Neuron (in vitro differentiated cells): ENCODE measurements around the gene PHGDH.
"Not testable (repeated sequence)": the region's sequence is repeated elsewhere in the genome, so short reads cannot be mapped to it uniquely, and the experiment has no call there.

Source experiments
- H2AFZ ChIP-seq: one replicate; pipeline ENCODE4 v1.6.1; 2013; ENCODE audit warnings: low read depth, mild to moderate bottlenecking, inconsistent platforms, low read length, moderate library complexity
- H3K27me3 ChIP-seq: one replicate; pipeline ENCODE4 v1.6.1; 2013; ENCODE audit warnings: low read length; ENCODE audit not compliant: insufficient read depth
- H3K36me3 ChIP-seq: one replicate; pipeline ENCODE4 v1.6.1; 2013; ENCODE audit warnings: low read length; ENCODE audit not compliant: insufficient read depth
- H3K4me1 ChIP-seq: one replicate; pipeline ENCODE4 v1.6.1; 2013; ENCODE audit warnings: low read length; ENCODE audit not compliant: insufficient read depth
- H3K4me3 ChIP-seq: 2 replicates; pipeline ENCODE4 v1.5.1; 2013; ENCODE audit warnings: mild to moderate bottlenecking, low read length, moderate library complexity
- H3K9me3 ChIP-seq: one replicate; pipeline ENCODE4 v1.6.1; 2013; ENCODE audit warnings: low read length

Gene PHGDH

GRCh38 chr1:119781434-119782210 is 69.9 kb downstream of the PHGDH start:
- Histone ChIP-seq H3K27me3 (peaks cover 2% of the 10 kb centered on the region), H3K9me3 (no peaks in the 10 kb centered on the region), H3K4me1 (peaks cover 4% of the 10 kb centered on the region), H2AFZ (no peak overlapping the region), H3K4me3 (no peak overlapping the region), H3K36me3 (no peaks in the 10 kb centered on the region)

DNA sequence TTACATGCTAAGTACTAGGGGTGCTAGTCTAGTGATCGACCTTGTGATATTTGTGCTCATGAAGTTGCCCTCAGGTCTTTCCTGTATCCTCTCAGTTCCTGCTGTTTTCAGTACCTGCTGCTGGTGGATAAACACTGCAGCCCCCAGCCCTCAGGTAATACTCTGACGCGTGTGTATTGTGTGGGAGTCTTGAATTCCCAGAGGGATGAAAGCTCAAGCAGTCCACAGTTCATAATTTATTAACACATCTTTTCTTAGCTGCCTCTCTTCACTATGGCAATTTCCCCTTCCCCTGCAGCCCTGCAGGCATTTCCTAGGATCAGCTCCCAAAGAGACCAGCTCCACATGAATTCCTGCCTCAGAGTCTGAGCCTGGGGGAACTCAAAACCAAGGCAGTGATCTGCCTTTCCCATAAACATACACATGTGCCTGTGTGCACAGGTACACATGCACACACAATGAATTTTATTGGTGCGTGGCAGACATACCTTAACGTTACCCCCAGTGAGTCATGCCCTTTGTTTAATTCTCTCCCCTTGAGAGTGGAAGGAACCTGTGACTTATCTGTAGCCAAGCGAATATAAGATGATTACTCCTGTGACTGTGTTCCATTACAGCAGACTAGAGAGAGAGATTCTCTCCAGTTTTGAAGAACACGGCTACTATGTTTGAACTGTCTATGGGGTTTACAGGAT is 71.0 kb downstream of the PHGDH start:
- H3K36me3 ChIP-seq, result no peaks in the 10 kb centered on the region
- H2AFZ ChIP-seq, result no peak overlapping the region
- H3K4me1 ChIP-seq, result peaks cover 4% of the 10 kb centered on the region
- no peak overlapping the region for H3K4me3 ChIP-seq
- no peaks in the 10 kb centered on the region for H3K9me3 ChIP-seq
- H3K27me3 ChIP-seq, result peaks cover 2% of the 10 kb centered on the region

- Histone ChIP-seq H3K4me3 (no peak overlapping the region), H3K9me3 (no peaks in the 10 kb centered on the region), H3K4me1 (peaks cover 4% of the 10 kb centered on the region), H3K36me3 (no peaks in the 10 kb centered on the region), H3K27me3 (peaks cover 2% of the 10 kb centered on the region), H2AFZ (no peak overlapping the region)
Measured at GRCh38 chr1:119783354-119784185, 71.8 kb downstream of the PHGDH start.

GRCh38 chr1:119784191-119784781 is 72.6 kb downstream of the PHGDH start:
- no peak overlapping the region for H2AFZ ChIP-seq
- H3K4me3 ChIP-seq, result no peak overlapping the region
- no peaks in the 10 kb centered on the region for H3K9me3 ChIP-seq
- H3K4me1 ChIP-seq, result peaks cover 4% of the 10 kb centered on the region
- no peaks in the 10 kb centered on the region for H3K36me3 ChIP-seq
- peaks cover 2% of the 10 kb centered on the region for H3K27me3 ChIP-seq

GRCh38 chr1:119786046-119786445 is 74.3 kb downstream of the PHGDH start:
- H2AFZ ChIP-seq, H3K4me3 ChIP-seq, H3K36me3 ChIP-seq, H3K4me1 ChIP-seq, H3K27me3 ChIP-seq, H3K9me3 ChIP-seq: not testable (repeated sequence)

DNA sequence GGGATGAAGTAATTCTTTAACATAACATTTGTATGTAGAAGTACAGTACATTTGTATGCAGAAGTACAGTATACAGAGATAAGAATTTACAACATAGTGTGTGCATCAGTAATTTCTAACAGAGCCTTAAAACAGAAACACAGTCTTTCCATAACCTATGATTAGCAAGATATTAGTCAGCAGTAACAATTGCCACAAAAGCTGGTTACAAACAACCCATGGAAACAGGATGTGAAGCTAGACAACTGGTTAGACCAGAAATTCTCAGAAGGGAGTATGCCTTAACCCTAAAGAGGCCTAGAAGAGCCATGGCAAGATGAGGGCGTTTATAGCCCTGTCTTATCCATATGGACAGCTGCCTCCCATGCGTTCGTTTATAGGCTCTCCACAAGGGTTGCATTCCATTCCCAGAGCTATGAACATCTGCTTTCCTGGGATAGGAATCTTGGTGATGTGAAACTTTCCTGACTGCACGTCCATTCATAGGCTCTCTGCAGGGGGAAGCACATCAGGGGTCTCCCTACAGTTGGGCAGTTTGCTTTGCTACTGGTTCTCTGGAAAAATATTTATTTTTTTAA is 74.8 kb downstream of the PHGDH start:
- H3K27me3 ChIP-seq, H3K4me1 ChIP-seq, H3K4me3 ChIP-seq, H2AFZ ChIP-seq, H3K36me3 ChIP-seq, H3K9me3 ChIP-seq: not testable (repeated sequence)

DNA sequence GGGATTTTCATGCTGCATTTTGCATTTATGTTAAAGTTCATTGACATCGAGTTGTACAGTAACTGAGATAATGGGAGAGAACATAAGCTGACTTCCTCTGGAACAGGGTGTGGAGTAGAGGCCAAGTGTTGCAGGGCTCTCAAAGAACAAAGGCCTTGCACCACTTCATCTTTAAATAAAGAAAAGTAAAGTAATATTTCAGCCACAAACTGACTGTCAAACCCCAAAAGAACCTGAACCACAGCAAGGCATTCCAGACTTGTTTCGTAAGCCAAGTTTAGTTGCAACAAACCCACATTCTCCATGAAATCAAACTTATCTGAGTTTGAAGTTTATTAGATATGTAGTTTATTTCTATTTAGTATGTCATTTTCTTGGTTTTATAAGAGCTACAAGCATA is 76.0 kb downstream of the PHGDH start:
- no peak overlapping the region for H2AFZ ChIP-seq
- H3K4me1 ChIP-seq, result peaks cover 6% of the 10 kb centered on the region
- H3K4me3 ChIP-seq, result no peak overlapping the region
- H3K9me3 ChIP-seq, result no peaks in the 10 kb centered on the region
- H3K27me3 ChIP-seq, result peaks cover 2% of the 10 kb centered on the region
- no peaks in the 10 kb centered on the region for H3K36me3 ChIP-seq

DNA sequence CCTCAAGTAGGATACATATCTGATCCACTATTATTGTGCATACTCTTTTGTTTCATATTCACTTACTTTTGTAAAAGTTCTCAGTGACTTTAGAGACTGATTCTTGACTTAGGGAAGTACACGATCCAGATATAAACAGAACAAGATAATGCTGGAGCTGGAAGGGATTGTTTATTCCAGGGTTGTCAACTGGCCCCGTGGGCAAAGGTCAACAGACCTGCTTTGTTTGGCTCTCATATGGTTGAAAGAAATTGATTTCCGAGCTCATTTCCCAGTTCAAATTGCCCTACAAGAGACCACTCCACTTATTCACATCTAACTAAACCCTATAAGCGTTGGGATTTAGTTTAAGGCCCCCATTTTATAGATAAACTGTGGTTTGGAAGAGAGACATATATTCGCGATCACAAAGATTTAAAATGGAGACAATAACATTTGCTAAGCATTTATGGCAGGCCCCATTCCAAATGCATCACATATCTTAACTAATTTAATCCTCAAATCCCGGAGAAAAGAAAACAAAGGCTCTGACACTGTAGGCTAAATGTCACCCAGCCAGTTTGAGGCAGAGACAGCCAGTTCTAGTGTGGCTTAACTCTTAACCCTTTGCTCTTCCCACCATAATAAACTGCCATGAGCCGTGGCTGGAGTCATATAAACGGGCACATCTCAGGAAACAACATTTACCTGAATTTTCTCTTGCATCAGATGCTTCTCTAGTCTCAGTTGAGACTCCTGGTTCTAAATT is 78.9 kb downstream of the PHGDH start:
- Histone ChIP-seq H3K4me1 (peaks cover 6% of the 10 kb centered on the region), H3K36me3 (no peaks in the 10 kb centered on the region), H3K4me3 (no peak overlapping the region), H3K27me3 (peaks cover 3% of the 10 kb centered on the region), H3K9me3 (no peaks in the 10 kb centered on the region), H2AFZ (peak overlapping the region; percentile 45)

GRCh38 chr1:119791377-119791776 is 79.6 kb downstream of the PHGDH start:
- peaks cover 3% of the 10 kb centered on the region for H3K27me3 ChIP-seq
- H3K4me1 ChIP-seq, result peaks cover 3% of the 10 kb centered on the region
- no peak overlapping the region for H3K4me3 ChIP-seq
- no peaks in the 10 kb centered on the region for H3K9me3 ChIP-seq
- H2AFZ ChIP-seq, result no peak overlapping the region
- no peaks in the 10 kb centered on the region for H3K36me3 ChIP-seq
